OCI-LY7 (cell line): ENCODE data around the gene NUP93.

Experiments used
- EZH2phosphoT487 ChIP-seq: fragments of 200-600 bp; sonication (generic); IDR thresholded peaks from 2 replicates; pipeline ENCODE4 v1.6.1; 2018; ENCODE audit warnings: low read depth, borderline replicate concordance, mild to moderate bottlenecking, mixed run types, antibody characterized with exemption, low read length, moderate library complexity, mixed read lengths
- TF ChIP-seq, protein P1 (sequence below): fragments of 200-600 bp; sonication (generic); conservative IDR thresholded peaks from 2 replicates; pipeline ENCODE4 v1.5.1; 2014; ENCODE audit warnings: mild to moderate bottlenecking, antibody characterized with exemption, low read length, moderate library complexity, mixed read lengths

DNA sequence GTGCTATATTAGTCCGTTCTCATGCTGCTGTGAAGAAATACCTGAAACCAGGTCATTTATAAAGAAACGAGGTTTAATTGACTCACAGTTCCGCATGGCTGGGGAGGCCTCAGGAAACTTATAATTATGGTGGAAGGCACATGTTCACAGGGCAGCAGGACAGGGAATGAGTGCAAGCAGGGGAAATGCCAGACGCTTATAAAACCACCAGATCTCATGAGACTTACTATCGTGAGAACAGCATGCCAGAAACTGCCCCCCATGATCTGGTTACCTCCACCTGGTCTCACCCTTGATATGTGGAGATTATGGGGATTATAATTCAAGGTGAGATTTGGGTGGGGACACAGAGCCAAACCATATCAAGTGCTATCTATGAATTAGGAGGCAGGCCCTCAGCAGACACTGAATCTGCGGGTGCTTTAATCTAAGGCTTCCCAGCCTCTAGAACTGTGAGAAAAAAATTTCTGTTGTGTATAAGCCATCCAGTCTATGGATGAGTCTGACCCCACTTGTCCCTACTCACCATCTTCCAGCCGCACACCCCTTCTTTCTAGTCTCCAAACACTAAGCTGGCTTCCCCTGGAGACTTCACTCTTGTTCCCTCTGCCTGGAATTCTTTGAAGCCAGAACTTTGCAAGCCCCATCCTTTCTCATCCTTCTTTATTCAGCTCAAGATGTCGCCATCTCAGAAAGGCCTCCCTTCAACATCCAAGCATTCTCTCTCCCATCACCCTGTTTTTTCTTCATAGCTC is 772 bp upstream of the NUP93 start:
- TF ChIP-seq, protein P1, sequence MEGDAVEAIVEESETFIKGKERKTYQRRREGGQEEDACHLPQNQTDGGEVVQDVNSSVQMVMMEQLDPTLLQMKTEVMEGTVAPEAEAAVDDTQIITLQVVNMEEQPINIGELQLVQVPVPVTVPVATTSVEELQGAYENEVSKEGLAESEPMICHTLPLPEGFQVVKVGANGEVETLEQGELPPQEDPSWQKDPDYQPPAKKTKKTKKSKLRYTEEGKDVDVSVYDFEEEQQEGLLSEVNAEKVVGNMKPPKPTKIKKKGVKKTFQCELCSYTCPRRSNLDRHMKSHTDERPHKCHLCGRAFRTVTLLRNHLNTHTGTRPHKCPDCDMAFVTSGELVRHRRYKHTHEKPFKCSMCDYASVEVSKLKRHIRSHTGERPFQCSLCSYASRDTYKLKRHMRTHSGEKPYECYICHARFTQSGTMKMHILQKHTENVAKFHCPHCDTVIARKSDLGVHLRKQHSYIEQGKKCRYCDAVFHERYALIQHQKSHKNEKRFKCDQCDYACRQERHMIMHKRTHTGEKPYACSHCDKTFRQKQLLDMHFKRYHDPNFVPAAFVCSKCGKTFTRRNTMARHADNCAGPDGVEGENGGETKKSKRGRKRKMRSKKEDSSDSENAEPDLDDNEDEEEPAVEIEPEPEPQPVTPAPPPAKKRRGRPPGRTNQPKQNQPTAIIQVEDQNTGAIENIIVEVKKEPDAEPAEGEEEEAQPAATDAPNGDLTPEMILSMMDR = no peak
- TF ChIP-seq EZH2phosphoT487 = no peak
